ENCODE data around the gene PCID2.

Gene PCID2

DNA sequence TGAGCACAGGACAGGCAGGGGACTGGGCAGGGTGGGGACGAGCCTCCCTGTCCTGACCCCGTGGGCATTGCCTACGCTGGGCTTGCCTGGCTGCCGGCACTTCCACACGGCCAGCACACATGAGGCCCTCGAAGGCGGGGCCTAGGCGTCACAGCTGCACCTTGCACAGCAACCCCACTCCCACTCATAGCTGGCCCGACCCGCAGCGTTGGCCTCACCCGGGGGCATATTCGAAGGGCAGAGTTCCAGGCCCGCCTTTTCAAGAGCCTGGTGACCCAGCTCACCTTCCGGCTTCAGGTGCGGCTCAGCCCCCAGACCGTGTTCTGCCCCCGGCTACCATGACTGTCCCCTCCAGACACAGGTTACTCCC is 66.9 kb downstream of the PCID2 start:
- DNase-seq (ENCODE audit: low spot score), result no peak
- in situ Hi-C loops (cut with MboI; ENCODE audit: low sequenced_read_pairs, unreplicated experiment), result no loop called here

DNA sequence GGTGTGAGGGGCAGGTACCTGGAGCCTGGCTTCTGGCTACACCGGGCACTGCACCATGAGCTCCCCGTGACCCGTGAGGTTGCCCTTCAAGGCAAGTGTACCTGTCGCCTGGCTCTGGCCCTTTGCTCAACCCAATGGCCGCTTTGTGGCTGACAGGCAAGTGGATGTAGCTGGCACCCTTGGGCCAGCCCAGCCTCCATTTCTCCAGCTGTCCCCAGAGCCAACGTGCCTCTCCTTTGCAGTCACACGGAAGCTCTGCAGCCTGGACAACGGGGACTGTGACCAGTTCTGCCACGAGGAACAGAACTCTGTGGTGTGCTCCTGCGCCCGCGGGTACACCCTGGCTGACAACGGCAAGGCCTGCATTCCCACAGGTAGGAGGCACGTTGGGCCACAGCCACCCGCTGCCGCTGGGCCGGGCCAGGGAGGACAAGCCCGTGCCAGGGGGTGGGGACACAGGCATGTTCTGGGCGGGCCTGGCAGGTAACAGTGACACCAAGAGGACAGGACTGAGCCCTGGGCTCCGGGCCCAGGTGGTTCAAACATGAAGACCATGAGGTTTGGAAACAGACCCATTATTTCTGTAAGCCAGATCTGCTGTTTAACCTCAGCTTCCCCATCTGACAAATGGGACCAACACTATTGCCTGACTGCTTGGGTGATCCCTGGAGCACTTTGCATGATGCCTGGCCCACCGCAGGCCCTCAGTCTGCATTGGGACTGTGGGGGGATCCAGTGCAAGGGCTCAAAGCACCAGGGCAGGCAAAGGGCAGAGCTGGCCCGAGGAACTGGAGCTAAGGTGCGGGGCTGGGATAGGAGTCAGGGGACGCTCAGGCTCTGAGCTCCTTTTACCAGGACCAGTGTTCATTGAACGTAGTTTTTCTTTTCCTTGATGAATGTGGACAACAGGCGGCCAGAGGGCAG is 67.5 kb downstream of the PCID2 start:
- no peak for TF ChIP-seq CTCF (IDR thresholded peaks at IDR 0.05; ENCODE audit: borderline replicate concordance, control extremely low read depth, extremely low read depth, insufficient read depth, missing control alignments)

More for the DNA sequence above, 66.9 kb downstream of the PCID2 start:
- no peak for TF ChIP-seq CTCF (IDR thresholded peaks at IDR 0.05; ENCODE audit: borderline replicate concordance, control extremely low read depth, extremely low read depth, insufficient read depth, missing control alignments)

GRCh38 chr13:113139577-113139976 is 68.9 kb downstream of the PCID2 start:
- in situ Hi-C loops (cut with MboI; ENCODE audit: low sequenced_read_pairs, unreplicated experiment), result no loop called here
- no peak for TF ChIP-seq CTCF (IDR thresholded peaks at IDR 0.05; ENCODE audit: borderline replicate concordance, control extremely low read depth, extremely low read depth, insufficient read depth, missing control alignments)
- DNase-seq (ENCODE audit: low spot score), result no peak

More for the DNA sequence above, 67.5 kb downstream of the PCID2 start:
- in situ Hi-C loops (cut with MboI; ENCODE audit: low sequenced_read_pairs, unreplicated experiment), result no loop called here
- no peak for DNase-seq (ENCODE audit: low spot score)

DNA sequence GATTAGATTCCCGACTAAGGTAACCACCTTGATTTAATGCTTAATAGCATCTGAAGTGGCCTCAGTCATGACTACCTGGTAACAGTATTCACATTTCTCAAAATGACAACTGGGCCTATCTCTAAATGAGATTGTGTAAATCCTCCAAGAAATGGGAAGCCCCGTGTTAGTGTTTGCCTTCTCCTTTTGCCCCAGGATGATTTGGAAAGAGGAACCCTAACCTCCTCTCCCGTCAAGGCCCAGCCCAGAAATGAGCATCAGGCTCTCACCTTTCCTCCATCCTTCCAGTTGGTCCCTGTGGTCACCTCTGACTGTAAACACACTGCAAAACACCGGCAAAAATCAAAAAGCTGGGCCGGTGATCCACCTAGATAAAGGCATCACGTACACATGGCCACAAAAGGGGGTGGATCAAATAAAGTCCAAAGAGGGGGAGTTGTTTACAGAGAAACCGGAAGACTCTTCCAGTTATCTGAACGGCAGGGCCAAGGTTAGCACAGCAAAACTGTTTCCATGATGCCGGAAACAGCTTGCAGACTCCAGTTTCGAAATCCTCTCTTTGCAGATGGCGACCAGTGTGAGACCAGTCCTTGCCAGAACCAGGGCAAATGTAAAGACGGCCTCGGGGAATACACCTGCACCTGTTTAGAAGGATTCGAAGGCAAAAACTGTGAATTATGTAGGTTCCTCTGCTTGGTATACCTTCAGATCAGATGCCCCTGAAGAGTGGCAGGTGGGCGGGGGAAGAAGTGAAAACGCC is 69.5 kb downstream of the PCID2 start:
- in situ Hi-C loops (cut with MboI; ENCODE audit: low sequenced_read_pairs, unreplicated experiment), result no loop called here
- no peak for TF ChIP-seq CTCF (IDR thresholded peaks at IDR 0.05; ENCODE audit: borderline replicate concordance, control extremely low read depth, extremely low read depth, insufficient read depth, missing control alignments)
- no peak for DNase-seq (ENCODE audit: low spot score)

GRCh38 chr13:113137691-113138298 is 70.7 kb downstream of the PCID2 start:
- in situ Hi-C loops (cut with MboI; ENCODE audit: low sequenced_read_pairs, unreplicated experiment), result no loop called here
- no peak for DNase-seq (ENCODE audit: low spot score)
- TF ChIP-seq CTCF (IDR thresholded peaks at IDR 0.05; ENCODE audit: borderline replicate concordance, control extremely low read depth, extremely low read depth, insufficient read depth, missing control alignments), result no peak

DNA sequence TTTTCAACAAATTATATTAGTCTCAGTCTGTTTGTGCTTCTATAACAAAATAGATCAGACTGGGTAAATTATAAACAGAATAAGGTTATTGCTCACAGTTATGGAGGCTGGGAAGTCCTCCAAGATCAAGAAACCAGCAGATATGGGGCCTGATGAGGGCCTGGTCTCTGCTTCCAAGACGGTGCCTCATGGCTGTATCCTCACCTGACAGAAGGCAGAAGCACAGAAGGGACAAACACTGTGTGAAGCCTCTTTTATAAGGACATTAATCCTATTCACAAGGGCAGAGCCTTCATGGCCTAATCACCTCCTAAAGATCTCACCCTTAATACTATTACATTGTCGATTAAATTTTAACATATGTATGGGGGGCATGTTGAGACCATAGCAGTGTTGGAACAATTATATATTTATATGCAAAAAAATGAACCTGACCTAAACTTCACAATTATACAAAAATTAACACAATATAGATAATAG is 73.1 kb downstream of the PCID2 start:
- in situ Hi-C loops (cut with MboI; ENCODE audit: low sequenced_read_pairs, unreplicated experiment), result no loop called here
- TF ChIP-seq CTCF (IDR thresholded peaks at IDR 0.05; ENCODE audit: borderline replicate concordance, control extremely low read depth, extremely low read depth, insufficient read depth, missing control alignments), result no peak

More for the DNA sequence above, 73.1 kb downstream of the PCID2 start:
- no peak for DNase-seq (ENCODE audit: low spot score)

Measured in GM13976 (cell line).